ENCODE data around the gene C4A.
A peak's percentile ranks its signal among the peaks of the same experiment; 100 is the strongest.

The C4A gene

DNA sequence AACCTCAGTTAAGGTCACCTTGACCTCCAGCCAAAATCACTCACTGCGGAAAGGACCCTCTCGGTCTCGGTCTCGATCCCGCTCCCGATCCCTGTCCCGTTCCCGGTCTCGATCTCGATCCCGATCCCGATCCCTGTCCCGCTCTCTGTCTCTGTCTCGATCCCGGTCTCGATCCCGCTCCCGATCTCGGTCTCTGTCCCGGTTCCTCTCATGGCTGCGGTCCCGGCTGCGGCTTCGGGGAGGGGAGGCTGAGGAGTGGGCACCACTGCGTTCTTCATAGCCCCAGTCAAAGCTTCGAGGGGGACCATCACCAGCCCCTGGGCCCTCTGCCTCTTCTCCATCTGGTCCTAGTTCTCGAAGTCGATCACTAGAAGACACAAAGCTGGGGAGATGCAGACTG lies 27.3 kb upstream of the C4A start:
- CTCF ChIA-PET = interaction anchor here (1.6 to 7.4 kb wide), 2 partner anchors 14 to 65 kb away, joined by 8 to 94 read pairs; no protein-coding TSS in a partner anchor
- H3K4me3 ChIP-seq (ENCODE audit: low read depth, low read length) = no peak overlapping the region
- TF ChIP-seq, protein P1, sequence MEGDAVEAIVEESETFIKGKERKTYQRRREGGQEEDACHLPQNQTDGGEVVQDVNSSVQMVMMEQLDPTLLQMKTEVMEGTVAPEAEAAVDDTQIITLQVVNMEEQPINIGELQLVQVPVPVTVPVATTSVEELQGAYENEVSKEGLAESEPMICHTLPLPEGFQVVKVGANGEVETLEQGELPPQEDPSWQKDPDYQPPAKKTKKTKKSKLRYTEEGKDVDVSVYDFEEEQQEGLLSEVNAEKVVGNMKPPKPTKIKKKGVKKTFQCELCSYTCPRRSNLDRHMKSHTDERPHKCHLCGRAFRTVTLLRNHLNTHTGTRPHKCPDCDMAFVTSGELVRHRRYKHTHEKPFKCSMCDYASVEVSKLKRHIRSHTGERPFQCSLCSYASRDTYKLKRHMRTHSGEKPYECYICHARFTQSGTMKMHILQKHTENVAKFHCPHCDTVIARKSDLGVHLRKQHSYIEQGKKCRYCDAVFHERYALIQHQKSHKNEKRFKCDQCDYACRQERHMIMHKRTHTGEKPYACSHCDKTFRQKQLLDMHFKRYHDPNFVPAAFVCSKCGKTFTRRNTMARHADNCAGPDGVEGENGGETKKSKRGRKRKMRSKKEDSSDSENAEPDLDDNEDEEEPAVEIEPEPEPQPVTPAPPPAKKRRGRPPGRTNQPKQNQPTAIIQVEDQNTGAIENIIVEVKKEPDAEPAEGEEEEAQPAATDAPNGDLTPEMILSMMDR (IDR thresholded peaks at IDR 0.05; ENCODE audit: insufficient read depth, low read length, missing control alignments) = no peak
- POLR2A ChIA-PET = no interaction called here
- no peak for DNase-seq (ENCODE audit: low read depth, low spot score)

- POLR2A ChIA-PET = no interaction called here
- H3K4me3 ChIP-seq (ENCODE audit: low read depth, low read length) = no peak overlapping the region
- CTCF ChIA-PET = interaction anchor here (0.6 to 1.9 kb wide), 9 partner anchors 9 to 276 kb away, joined by 3 to 7 read pairs (median 4); partner anchors contain the start of genes CFB and LY6G5C
- no peak for DNase-seq (ENCODE audit: low read depth, low spot score)
- TF ChIP-seq, protein P1 (IDR thresholded peaks at IDR 0.05; ENCODE audit: insufficient read depth, low read length, missing control alignments) = no peak
Observed at GRCh38 chr6:31956796-31957195, 25.1 kb upstream of the C4A start.

DNA sequence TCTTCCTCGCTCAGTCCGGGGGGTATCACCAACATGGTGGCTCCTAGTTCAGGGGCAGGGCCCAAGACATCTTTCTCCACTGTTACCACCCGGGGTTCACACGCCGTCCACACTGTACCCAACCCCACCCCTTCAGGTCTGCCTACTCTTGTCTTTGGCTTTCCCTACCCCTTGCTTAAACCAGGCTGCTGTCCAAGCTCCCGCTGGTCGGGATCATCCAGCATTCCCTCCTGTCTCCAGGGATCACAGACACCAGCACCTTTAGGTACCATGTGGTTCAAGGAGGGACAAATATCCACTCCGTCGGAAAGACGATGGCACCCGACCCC lies 23.5 kb upstream of the C4A start:
- ChIA-PET POLR2A (interaction anchor here (1.1 to 1.8 kb wide), 5 partner anchors 10 to 61 kb away, joined by 4 to 16 read pairs (median 5); partner anchors contain the start of genes DXO, EHMT2 and ZBTB12), CTCF (interaction anchor here (1.5 to 1.9 kb wide), 3 partner anchors 7 to 40 kb away, joined by 4 to 7 read pairs (median 5); no protein-coding TSS in a partner anchor)
- TF ChIP-seq, protein P1 (IDR thresholded peaks at IDR 0.05; ENCODE audit: insufficient read depth, low read length, missing control alignments) = no peak
- peak overlapping the region; percentile 100 for H3K4me3 ChIP-seq (ENCODE audit: low read depth, low read length)
- no peak for DNase-seq (ENCODE audit: low read depth, low spot score)

GRCh38 chr6:31958741-31959739 lies 22.8 kb upstream of the C4A start, which contains the start of the genes NELFE and SKIC2:
TSS of gene NELFE (minus strand) at chr6:31958971. CDS start at chr6:31958446, 525 bp downstream.
TSS of gene SKIC2 (plus strand) at chr6:31959175. CDS start at chr6:31959193, 18 bp downstream.
- POLR2A ChIA-PET = interaction anchor here (1.1 to 1.8 kb wide), 6 partner anchors 9 to 219 kb away, joined by 4 to 16 read pairs (median 4); partner anchors contain the start of genes DXO, EHMT2 and ZBTB12
- CTCF ChIA-PET = interaction anchor here (0.7 to 1.9 kb wide), 9 partner anchors 8 to 237 kb away, joined by 3 to 9 read pairs (median 5); partner anchors contain the start of gene DXO
- TF ChIP-seq, protein P1 (IDR thresholded peaks at IDR 0.05; ENCODE audit: insufficient read depth, low read length, missing control alignments) = no peak
- DNase-seq (ENCODE audit: low read depth, low spot score) = peak; percentile 81
- H3K4me3 ChIP-seq (ENCODE audit: low read depth, low read length) = peak within 1 kb of the TSS; percentile 100

DNA sequence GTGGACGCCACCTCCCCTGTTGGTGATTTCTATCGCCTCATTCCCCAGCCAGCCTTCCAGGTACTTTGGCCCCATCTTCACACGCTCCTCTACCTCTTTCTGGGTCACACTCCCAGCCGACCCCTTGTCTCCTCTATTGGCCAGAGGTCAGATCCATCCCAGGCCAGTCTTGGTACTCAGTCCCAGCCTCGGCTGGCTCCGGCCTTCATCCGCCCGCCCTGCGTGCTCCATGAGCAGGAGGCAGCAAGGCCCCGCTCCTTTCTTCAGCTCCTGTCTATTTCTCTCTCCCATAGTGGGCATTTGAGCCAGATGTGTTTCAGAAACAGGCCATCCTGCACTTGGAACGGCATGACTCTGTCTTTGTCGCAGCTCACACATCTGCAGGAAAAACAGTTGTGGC lies 20.2 kb upstream of the C4A start:
- POLR2A ChIA-PET = interaction anchor here (1.6 kb wide), 1 partner anchor 10 kb away, joined by 5 read pairs; the partner anchor contains the start of gene DXO
- no peak overlapping the region for H3K4me3 ChIP-seq (ENCODE audit: low read depth, low read length)
- no peak for DNase-seq (ENCODE audit: low read depth, low spot score)
- CTCF ChIA-PET = interaction anchor here (5.8 kb wide), 1 partner anchor 10 kb away, joined by 30 read pairs; no protein-coding TSS in a partner anchor
- TF ChIP-seq, protein P1 (IDR thresholded peaks at IDR 0.05; ENCODE audit: insufficient read depth, low read length, missing control alignments) = no peak

All from AG04449 (cell line).